Ascending aorta (tissue), 2 donors: ENCODE results near the gene RUFY1. TPM values are rescaled to one million over a fixed set of nuclear protein-coding genes. Genes with fewer than 3 reads are reported as not detected.
"Not testable (repeated sequence)": the region's sequence is repeated elsewhere in the genome, so short reads cannot be mapped to it uniquely, and the experiment has no call there.

ENCODE experiments used
- DNase-seq, 2 donors: peaks; one replicate each; pipeline ENCODE4 v3.0.0-alpha.2; 2019; ENCODE audit warnings: low spot score in 2 of 2
- H3K27ac ChIP-seq, 2 donors: fragments of 200-600 bp; sonication (generic); one replicate each; pipeline ENCODE4 v1.5.1; 2016 to 2017; ENCODE audit warnings: mild to moderate bottlenecking in 1 of 2
- H3K27me3 ChIP-seq: fragments of 200-600 bp; sonication (generic); one replicate; pipeline ENCODE4 v1.5.1; 2017
- H3K36me3 ChIP-seq, 2 donors: fragments of 200-600 bp; sonication (generic); one replicate each; pipeline ENCODE4 v1.5.1; 2016
- H3K4me1 ChIP-seq, 2 donors: fragments of 200-600 bp; sonication (generic); one replicate each; pipeline ENCODE4 v1.5.1; 2016 to 2017; ENCODE audit warnings: mild to moderate bottlenecking in 1 of 2
- H3K4me3 ChIP-seq, 2 donors: fragments of 200-600 bp; sonication (generic); one replicate each; pipeline ENCODE4 v1.5.1; 2016 to 2017; ENCODE audit warnings: mild to moderate bottlenecking in 1 of 2
- H3K9me3 ChIP-seq, 2 donors: fragments of 200-600 bp; sonication (generic); one replicate each; pipeline ENCODE4 v1.5.1; 2016
- intact Hi-C: fragments of 100-400 bp; cut with DNase I; formaldehyde crosslinking; loops from one replicate; pipeline ENCODE4 v1.15.1; 2023
- total RNA-seq: library from RNA; depleted of rRNA; stranded (reverse); fragments of >200 nt; gene quantifications from one replicate; pipeline ENCODE4 v1.1.0, GENCODE V29; 2016
- TF ChIP-seq, protein P1 (sequence below), 3 experiments: fragments of 200-600 bp in 2 of 3; fragments of 450-650 bp in 1 of 3; sonication (generic) in 2 of 3; IDR thresholded peaks; one replicate each; pipeline ENCODE4 v1.5.1; 2016 to 2019; ENCODE audit warnings: antibody characterized with exemption in 3 of 3, mild to moderate bottlenecking in 1 of 3, moderate library complexity in 1 of 3

Gene RUFY1
- total RNA-seq, 1 donor from 2014 or later, result 12.2 TPM

DNA sequence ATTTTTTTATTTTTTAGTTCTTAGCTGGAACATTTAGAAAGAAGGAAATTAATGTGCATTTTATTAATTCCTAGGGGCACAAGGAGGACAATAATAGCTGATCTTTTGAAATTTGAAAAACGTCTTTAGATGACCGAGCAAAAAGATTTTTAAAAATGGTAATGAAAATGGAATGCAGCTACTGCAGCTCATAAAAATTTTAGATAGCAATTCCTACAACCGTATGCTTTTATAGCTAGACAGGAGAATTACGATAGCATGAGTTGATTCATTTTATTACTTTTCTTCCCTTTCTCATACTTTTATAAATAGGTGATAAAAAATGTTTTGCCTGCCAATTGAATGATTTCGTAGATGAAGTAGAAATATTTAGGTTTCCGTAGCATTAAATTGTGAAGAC, 13.7 kb upstream of the RUFY1 start:
- Histone ChIP-seq H3K4me1 (no peaks in the 10 kb centered on the region), H3K36me3 (no peaks in the 10 kb centered on the region), H3K27ac (no peak overlapping the region), H3K4me3 (no peak overlapping the region), H3K9me3 (no peaks in the 10 kb centered on the region), H3K27me3 (no peaks in the 10 kb centered on the region)
- TF ChIP-seq, protein P1, sequence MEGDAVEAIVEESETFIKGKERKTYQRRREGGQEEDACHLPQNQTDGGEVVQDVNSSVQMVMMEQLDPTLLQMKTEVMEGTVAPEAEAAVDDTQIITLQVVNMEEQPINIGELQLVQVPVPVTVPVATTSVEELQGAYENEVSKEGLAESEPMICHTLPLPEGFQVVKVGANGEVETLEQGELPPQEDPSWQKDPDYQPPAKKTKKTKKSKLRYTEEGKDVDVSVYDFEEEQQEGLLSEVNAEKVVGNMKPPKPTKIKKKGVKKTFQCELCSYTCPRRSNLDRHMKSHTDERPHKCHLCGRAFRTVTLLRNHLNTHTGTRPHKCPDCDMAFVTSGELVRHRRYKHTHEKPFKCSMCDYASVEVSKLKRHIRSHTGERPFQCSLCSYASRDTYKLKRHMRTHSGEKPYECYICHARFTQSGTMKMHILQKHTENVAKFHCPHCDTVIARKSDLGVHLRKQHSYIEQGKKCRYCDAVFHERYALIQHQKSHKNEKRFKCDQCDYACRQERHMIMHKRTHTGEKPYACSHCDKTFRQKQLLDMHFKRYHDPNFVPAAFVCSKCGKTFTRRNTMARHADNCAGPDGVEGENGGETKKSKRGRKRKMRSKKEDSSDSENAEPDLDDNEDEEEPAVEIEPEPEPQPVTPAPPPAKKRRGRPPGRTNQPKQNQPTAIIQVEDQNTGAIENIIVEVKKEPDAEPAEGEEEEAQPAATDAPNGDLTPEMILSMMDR (IDR thresholded peaks at IDR 0.05), result no peak
- intact Hi-C loops, result no loop called here
- no peak for DNase-seq

DNA sequence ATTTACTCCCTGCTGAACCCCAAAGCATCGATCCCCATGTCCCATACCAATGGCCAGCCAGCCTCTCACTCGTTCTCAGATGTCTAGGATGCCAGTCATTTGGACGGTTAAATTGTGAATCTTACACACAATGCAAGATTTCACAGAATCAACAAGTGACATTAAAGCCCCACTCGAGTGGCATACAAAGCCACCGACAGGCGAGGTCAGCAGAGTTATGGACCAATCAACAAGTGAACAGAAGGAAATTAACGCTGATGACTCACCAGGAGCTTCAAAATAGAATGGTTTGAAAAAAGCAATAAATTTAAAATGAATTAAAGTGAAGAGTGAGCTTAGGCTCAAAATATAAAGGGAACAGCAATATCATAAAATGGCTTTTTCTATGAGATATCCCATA, 8.2 kb upstream of the RUFY1 start:
- no peak overlapping the region for H3K27ac ChIP-seq
- no peaks in the 10 kb centered on the region for H3K4me1 ChIP-seq
- no peaks in the 10 kb centered on the region for H3K9me3 ChIP-seq
- no peak for DNase-seq
- H3K27me3 ChIP-seq, result no peaks in the 10 kb centered on the region
- H3K4me3 ChIP-seq, result no peak overlapping the region
- no peaks in the 10 kb centered on the region for H3K36me3 ChIP-seq
- intact Hi-C loops, result no loop called here
- TF ChIP-seq, protein P1 (IDR thresholded peaks at IDR 0.05), result no peak

DNA sequence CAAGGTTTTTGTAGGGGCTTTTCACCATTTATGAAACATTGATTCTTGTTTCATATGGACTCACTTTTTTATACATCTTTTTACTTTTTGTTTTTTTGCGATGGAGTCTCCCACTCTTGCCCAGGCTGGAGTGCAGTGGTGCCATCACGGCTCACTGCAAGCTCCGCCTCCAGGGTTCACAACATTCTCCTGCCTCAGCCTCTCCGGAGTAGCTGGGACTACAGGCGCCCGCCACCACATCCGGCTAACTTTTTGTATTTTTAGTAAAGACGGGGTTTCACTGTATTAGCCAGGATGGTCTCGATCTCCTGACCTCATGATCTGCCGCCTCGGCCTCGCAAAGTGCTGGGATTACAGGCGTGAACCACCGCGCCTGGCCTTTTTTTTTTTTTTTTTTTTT, 7.1 kb upstream of the RUFY1 start:
- intact Hi-C loops, H3K27ac ChIP-seq, H3K4me3 ChIP-seq, H3K27me3 ChIP-seq, H3K9me3 ChIP-seq, H3K4me1 ChIP-seq, DNase-seq, H3K36me3 ChIP-seq: not testable (repeated sequence)

DNA sequence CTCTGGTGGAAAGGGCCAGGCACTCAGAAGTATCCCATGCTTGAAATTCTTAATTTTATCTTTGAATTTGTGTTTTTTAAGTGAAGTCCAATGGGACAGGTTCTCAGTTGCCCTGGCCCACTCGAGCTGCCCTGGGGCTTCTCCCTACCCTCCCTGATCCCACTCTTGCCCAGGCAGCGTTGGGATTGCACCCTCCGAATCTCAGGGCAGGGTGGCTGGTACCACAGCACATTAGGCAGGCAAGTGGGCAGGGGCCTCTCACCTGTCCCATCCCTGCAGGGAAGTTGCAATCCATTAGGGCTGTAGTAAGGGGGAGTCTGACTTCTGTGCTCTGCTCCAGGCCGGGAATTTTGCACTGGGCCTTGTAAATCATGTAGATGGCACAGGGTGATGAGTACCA, 2.7 kb downstream of the RUFY1 start:
- H3K4me1 ChIP-seq, result peaks cover 6 to 19% of the 10 kb centered on the region in 2 donors
- H3K27me3 ChIP-seq, result no peaks in the 10 kb centered on the region
- no peaks in the 10 kb centered on the region for H3K9me3 ChIP-seq
- H3K36me3 ChIP-seq, result no peaks in the 10 kb centered on the region
- no peak overlapping the region for H3K4me3 ChIP-seq
- no peak for DNase-seq
- peak overlapping the region in 1 of 2 donors; percentile 12 for H3K27ac ChIP-seq
- TF ChIP-seq, protein P1 (IDR thresholded peaks at IDR 0.05), result no peak
- intact Hi-C loops, result loop anchor here (5.0 to 10.0 kb wide), 6 partner anchors 142 to 942 kb away; partner anchors contain the start of genes CANX, CLK4, CNOT6 and MAML1

DNA sequence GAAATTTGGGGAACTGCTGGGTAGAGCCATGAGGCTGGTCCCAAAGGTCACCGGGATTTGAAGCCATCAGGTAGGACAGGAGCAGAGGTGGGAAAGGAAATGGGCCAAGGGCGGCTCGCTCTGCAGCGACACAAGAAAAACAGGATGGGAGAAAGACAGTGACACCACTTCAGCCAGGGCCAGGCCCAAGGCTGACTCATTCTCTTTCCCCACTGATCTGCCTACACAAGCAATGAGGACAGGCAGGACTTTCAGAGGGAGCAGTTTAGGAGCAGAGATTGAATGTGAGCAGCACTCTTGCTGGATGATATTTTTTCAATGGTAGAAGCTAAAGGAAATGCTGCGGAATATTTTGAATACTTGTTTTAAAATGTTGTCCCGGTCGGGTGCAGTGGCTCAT, 3.5 kb downstream of the RUFY1 start:
- peaks cover 6 to 19% of the 10 kb centered on the region in 2 donors for H3K4me1 ChIP-seq
- no peaks in the 10 kb centered on the region for H3K9me3 ChIP-seq
- no peak for DNase-seq
- H3K4me3 ChIP-seq, result no peak overlapping the region
- no peak overlapping the region for H3K27ac ChIP-seq
- TF ChIP-seq, protein P1 (IDR thresholded peaks at IDR 0.05), result no peak
- no peaks in the 10 kb centered on the region for H3K36me3 ChIP-seq
- H3K27me3 ChIP-seq, result no peaks in the 10 kb centered on the region
- intact Hi-C loops, result loop anchor here (5.0 to 10.0 kb wide), 6 partner anchors 141 to 941 kb away; partner anchors contain the start of genes CANX, CLK4, CNOT6 and MAML1

DNA sequence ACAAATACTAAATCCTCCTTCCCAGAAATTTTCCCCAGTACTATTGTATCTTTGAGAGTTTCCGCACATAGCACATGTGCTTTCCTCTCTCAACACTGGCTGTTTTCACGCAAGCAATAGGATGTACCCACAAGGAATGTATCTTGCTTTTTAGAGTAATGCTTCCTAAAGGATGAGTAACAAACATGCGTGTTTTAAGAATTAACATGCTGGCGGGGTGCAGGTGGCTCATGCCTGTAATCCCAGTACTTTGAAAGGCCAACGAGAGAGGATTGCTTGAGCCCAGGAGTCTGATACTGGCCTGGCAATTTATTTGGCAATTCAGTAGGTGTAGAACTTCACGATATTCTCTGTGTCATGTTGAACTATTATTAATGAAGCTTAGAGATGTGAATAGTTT, 4.6 kb downstream of the RUFY1 start:
- no peak for DNase-seq
- TF ChIP-seq, protein P1 (IDR thresholded peaks at IDR 0.05), result no peak
- Histone ChIP-seq H3K4me3 (no peak overlapping the region), H3K9me3 (no peaks in the 10 kb centered on the region), H3K36me3 (no peaks in the 10 kb centered on the region), H3K27ac (no peak overlapping the region), H3K27me3 (no peaks in the 10 kb centered on the region), H3K4me1 (peaks cover 7 to 22% of the 10 kb centered on the region in 2 donors)
- intact Hi-C loops, result loop anchor here (5.0 to 10.0 kb wide), 8 partner anchors 140 to 1403 kb away; partner anchors contain the start of genes CANX, CLK4, CNOT6 and MAML1

DNA sequence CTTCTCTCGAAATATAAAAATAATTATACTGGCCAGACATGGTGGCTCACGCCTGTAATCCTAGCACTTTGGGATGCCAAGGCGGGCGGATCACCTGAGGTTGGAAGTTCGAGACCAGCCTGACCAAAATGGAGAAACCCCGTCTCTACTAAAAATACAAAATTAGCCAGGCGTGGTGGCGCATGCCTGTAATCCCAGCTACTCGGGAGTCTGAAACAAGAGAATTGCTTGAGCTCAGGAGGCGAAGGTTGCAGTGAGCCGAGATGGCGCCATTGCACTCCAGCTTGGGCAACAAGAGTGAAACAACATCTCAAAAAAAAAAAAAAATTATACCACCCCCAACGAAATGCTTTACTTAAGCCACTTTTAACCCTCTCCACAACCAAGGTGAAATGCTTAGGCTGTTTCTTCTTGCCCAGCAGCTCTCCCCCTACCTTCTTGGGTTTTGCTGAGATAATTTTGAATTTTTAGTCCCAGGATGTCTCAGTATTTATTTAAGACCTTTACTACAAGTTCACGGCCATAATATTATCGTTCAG, 8.0 kb downstream of the RUFY1 start:
- peak overlapping the region in 1 of 2 donors; percentile 81 for H3K27ac ChIP-seq
- H3K4me3 ChIP-seq, result peak overlapping the region in 1 of 2 donors; percentile 68
- peaks cover 15 to 16% of the 10 kb centered on the region in 2 donors for H3K36me3 ChIP-seq
- not testable (repeated sequence) for H3K27me3 ChIP-seq, DNase-seq, H3K9me3 ChIP-seq
- intact Hi-C loops, result loop anchor here (2.0 to 10.0 kb wide), 7 partner anchors 64 to 1406 kb away; partner anchors contain the start of genes CANX, CNOT6, HNRNPH1 and NHP2
- peaks cover 3 to 11% of the 10 kb centered on the region in 2 donors for H3K4me1 ChIP-seq
